Suprapubic skin (tissue), 4 donors: Measurements from ENCODE around the gene CTNND1.

Experiments used
- EP300 ChIP-seq: sonication (generic); formaldehyde crosslinking; IDR thresholded peaks from one replicate; pipeline ENCODE4 v1.6.1; 2017; ENCODE audit warnings: antibody characterized with exemption
- POLR2A ChIP-seq, 2 donors: fragments of 450-650 bp; IDR thresholded peaks; one replicate each; pipeline ENCODE4 v1.6.1; 2017; ENCODE audit warnings: antibody characterized with exemption in 2 of 2, mild to moderate bottlenecking in 2 of 2, moderate library complexity in 2 of 2
- POLR2AphosphoS5 ChIP-seq, 3 donors: sonication (generic); formaldehyde crosslinking; IDR thresholded peaks; one replicate each; pipeline ENCODE4 v1.6.1; 2017; ENCODE audit warnings: antibody characterized with exemption in 3 of 3

DNA sequence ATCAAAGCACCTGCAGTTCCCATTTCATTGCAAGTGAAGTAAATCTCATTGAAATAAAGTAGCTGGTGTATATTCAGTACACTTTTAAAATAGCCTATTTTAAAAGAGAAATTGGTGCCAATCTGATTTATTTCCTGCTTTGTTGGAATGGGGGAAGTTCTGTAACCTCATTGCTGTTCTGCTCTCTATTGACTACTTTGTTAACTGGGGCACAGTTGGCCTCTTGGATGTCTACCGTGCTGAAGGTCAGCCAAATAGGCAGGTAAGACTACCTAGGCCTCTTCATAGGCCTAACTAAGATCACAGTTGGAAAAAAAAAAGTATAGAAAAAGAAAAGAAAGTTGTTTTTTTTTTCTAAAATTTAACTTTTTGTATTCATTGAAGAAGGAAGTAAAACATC, 9.2 kb downstream of the CTNND1 start:
- TF ChIP-seq EP300: no peak
- no peak for TF ChIP-seq POLR2AphosphoS5 (IDR thresholded peaks at IDR 0.05)
- no peak for TF ChIP-seq POLR2A (IDR thresholded peaks at IDR 0.05)
